Muscle layer of duodenum (tissue), 2 donors: Measurements from ENCODE around the gene CNTNAP2.

Experiments used
- H3K27ac ChIP-seq: one replicate; pipeline ENCODE4 v1.7.0; 2013; ENCODE audit warnings: mild to moderate bottlenecking, low read length
- H3K27me3 ChIP-seq: one replicate; pipeline ENCODE4 v1.7.0; 2013; ENCODE audit warnings: low read depth, mild to moderate bottlenecking, control low read depth, low read length
- H3K36me3 ChIP-seq, 2 donors: one replicate each; pipeline ENCODE4 v1.7.0; 2013; ENCODE audit warnings: low read length in 2 of 2, control low read depth in 1 of 2, mild to moderate bottlenecking in 1 of 2; ENCODE audit not compliant: insufficient read depth in 2 of 2, control insufficient read depth in 1 of 2
- H3K4me1 ChIP-seq, 2 donors: one replicate each; pipeline ENCODE4 v1.7.0; 2013; ENCODE audit warnings: low read length in 2 of 2, mild to moderate bottlenecking in 2 of 2, control low read depth in 1 of 2, moderate library complexity in 1 of 2; ENCODE audit not compliant: insufficient read depth in 2 of 2, control insufficient read depth in 1 of 2
- H3K4me3 ChIP-seq, 2 donors: one replicate each; pipeline ENCODE4 v1.7.0; 2013; ENCODE audit warnings: low read length in 2 of 2, low read depth in 1 of 2, mild to moderate bottlenecking in 1 of 2
- H3K9me3 ChIP-seq, 2 donors: one replicate each; pipeline ENCODE4 v1.7.0; 2013; ENCODE audit warnings: low read length in 2 of 2, control low read depth in 1 of 2, mild to moderate bottlenecking in 1 of 2; ENCODE audit not compliant: control insufficient read depth in 1 of 2
- donor health status: healthy.

Gene CNTNAP2

DNA sequence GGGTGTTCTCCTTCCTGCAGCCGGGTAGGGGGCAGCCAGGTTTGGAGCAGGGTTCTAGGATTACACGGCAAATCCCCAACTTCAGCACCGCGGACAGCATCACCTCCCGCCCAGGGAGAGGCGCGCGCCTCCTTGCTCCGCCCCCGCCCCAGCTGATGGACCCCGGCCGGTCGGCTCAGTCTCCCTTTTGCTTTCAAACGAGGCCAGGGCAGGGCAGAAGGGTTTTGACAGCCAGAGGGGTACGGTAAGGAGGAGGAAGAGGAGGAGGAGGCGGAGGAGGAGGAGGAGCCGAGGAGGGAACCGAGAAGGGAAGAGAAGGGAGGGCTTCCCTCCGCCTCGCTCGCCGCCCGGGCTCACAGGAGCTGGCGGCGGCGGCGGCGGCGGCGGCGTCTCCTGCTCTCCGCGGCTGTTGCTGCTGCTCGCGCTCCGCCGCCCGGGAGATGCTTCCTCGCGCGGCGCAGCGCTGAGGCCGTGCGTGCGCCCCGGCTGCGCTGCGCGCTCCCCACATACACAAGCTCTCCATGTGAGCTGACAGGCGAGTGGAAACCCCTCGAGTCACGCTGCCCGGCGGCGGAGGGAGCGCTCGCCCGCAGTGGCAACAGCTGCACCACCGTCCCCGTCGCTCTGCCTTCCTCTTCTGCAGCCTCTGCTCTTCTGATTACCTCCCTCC is 615 bp upstream of the CNTNAP2 start:
- Histone ChIP-seq H3K36me3 (no peaks in the 10 kb centered on the region), H3K4me1 (peaks cover 0 to 19% of the 10 kb centered on the region in 2 donors), H3K27me3 (peaks cover 6% of the 10 kb centered on the region), H3K9me3 (no peaks in the 10 kb centered on the region), H3K27ac (no peak overlapping the region), H3K4me3 (peak overlapping the region; percentile 47 to 82)

DNA sequence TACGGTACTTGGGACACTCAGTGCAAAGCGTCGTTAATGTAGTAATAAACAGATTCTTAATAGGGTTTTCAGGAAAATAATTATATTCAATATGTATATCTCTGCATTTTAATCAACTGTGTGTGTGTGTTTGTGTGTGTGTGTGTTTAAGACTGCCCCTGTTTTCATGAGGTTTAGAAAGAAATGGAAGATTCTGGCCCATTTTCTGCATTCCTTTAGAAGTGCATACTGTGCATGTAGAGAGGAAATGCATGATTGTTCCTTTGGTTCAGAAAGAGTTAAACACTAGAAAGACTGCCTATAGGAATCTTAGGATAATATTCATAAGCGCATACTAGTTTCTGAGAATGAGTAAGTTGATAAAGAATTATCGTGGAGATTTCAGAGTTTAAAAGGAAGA is 975 bp downstream of the CNTNAP2 start:
- Histone ChIP-seq H3K27me3 (peaks cover 6% of the 10 kb centered on the region), H3K36me3 (no peaks in the 10 kb centered on the region), H3K4me1 (peaks cover 0 to 19% of the 10 kb centered on the region in 2 donors), H3K4me3 (no peak overlapping the region), H3K27ac (no peak overlapping the region), H3K9me3 (no peaks in the 10 kb centered on the region)

DNA sequence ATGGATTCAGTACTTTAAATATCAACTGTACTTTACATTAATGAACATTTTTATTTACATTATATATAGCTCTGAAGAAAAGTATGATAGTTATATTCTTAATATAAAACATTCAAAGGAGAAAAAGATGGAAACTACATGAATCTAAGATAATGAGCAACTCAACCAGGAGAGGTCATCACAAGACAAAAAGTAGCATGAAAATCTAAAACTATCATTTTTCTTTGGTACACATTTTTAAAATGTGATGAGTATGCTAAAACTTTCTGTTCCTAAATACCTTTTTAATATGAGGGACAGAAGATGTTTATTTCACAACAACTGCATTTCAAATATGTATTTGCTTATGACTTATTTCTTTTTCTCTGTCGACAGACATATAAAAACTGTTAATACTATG is 2.4 kb downstream of the CNTNAP2 start:
- H3K9me3 ChIP-seq, result no peaks in the 10 kb centered on the region
- no peaks in the 10 kb centered on the region for H3K36me3 ChIP-seq
- H3K4me3 ChIP-seq, result no peak overlapping the region
- H3K4me1 ChIP-seq, result peaks cover 0 to 19% of the 10 kb centered on the region in 2 donors
- peaks cover 6% of the 10 kb centered on the region for H3K27me3 ChIP-seq
- no peak overlapping the region for H3K27ac ChIP-seq

DNA sequence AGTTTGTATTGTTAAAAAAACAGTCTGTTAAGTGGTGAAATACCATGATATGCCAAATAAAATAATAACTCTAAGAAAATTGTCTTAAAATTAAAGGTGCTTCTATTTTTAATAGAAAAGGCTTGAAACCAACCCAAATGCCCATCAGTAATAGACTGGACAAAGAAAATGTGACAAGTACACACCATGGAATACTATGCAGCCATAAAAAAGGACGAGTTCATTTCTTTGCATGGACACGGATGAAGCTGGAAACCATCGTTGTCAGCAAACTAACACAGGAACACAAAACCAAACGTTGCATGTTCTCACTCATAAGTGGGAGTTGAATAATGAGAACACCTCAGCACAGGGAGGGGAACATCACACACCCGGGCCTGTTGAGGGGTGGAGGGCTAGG is 7.1 kb downstream of the CNTNAP2 start:
- H3K4me3 ChIP-seq, result no peak overlapping the region
- H3K4me1 ChIP-seq, result no peaks in the 10 kb centered on the region
- no peaks in the 10 kb centered on the region for H3K9me3 ChIP-seq
- no peaks in the 10 kb centered on the region for H3K36me3 ChIP-seq
- no peak overlapping the region for H3K27ac ChIP-seq
- no peaks in the 10 kb centered on the region for H3K27me3 ChIP-seq

DNA sequence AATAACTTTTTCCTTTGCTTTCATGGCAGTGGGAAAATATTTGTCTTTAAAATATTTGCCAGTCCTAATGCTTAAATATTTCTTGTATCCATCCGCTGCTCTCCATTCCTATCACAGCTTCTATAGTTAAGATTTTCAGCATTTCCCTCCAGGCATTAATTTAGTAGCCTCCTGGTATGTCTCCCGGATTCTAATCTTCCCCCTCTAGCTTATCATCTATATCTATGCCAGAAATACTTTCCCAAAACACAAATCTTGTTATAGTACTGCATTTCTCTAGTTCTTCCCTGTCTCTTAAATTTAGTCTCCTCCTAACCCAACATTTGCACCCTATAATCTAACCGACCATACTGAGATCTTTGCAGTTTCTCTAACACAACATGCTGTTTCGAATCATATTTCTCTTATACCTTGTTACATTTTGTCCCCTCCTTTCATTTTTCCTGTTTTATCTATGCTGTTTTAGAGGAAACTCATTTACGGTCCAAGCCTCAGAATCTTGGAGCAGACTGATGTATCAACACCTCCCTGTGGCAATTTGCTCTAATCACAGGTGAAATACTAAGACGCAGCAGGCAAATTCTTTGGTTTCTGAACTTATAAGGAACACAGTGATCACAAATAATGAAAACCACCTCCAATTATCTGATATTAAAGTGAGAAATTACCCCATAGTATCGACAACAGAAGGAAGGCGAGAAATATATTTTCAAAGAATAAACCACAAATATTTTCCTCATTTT is 10.3 kb downstream of the CNTNAP2 start:
- Histone ChIP-seq H3K4me3 (no peak overlapping the region), H3K36me3 (no peaks in the 10 kb centered on the region), H3K9me3 (no peaks in the 10 kb centered on the region), H3K4me1 (no peaks in the 10 kb centered on the region), H3K27me3 (no peaks in the 10 kb centered on the region), H3K27ac (no peak overlapping the region)

DNA sequence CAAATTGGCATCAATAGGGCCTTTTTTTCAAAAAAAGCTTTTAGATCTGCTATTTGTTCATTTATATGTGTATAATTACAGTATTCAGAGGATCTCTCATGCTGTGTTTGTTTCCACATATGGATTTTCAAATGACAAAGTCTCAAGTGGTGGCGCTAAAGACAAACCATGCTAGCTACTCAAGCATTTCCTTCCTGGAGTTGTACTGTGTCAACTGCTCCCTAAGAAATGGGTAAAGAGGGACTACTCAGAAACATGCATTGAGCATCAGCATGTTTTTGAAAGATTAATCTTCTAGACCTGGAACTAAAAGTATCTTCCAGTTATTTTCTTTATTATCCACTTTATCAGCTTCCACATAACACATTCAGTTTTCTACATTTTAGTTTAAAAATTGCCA is 12.7 kb downstream of the CNTNAP2 start:
- Histone ChIP-seq H3K4me1 (no peaks in the 10 kb centered on the region), H3K27me3 (no peaks in the 10 kb centered on the region), H3K9me3 (no peaks in the 10 kb centered on the region), H3K36me3 (no peaks in the 10 kb centered on the region), H3K27ac (no peak overlapping the region), H3K4me3 (no peak overlapping the region)

DNA sequence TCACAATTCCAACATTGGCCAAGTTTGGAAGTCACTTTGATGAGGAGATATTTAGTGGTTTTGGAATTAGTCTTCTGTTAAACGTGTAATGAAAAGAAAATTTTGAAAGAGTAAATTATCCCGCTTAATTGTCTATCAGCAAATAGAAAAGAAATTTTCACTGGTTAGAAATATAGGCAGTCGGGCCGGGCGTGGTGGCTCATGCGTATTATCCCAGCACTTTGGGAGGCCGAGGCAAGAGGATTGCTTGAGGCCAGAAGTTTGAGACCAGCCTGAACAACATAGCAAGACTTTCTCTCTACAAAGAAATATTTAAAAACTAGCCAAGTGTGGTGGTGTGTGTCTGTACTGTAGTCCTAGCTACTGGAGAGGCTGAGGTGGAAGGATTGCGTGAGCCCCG is 13.4 kb downstream of the CNTNAP2 start:
- no peak overlapping the region for H3K4me3 ChIP-seq
- H3K4me1 ChIP-seq, result no peaks in the 10 kb centered on the region
- no peaks in the 10 kb centered on the region for H3K27me3 ChIP-seq
- H3K27ac ChIP-seq, result no peak overlapping the region
- H3K9me3 ChIP-seq, result no peaks in the 10 kb centered on the region
- H3K36me3 ChIP-seq, result no peaks in the 10 kb centered on the region

DNA sequence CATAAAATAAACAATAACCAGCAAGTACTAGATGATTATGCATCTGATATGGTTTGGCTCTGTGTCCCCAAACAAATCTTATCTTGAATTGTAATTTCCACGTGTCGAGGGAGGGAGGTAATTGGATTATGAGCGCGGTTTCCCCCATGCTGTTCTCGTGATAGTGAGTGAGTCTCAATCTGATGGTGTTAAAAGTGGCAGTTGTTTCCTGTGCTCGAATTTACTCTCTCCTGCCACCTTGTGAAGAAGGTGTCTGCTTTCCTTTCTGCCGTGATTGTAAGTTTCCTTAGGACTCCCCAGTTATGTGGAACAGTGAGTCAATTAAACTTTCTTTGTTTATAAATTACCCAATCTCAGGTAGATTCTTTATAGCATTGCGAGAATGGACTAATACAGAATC is 15.1 kb downstream of the CNTNAP2 start:
- Histone ChIP-seq H3K27ac (no peak overlapping the region), H3K36me3 (no peaks in the 10 kb centered on the region), H3K4me3 (no peak overlapping the region), H3K9me3 (no peaks in the 10 kb centered on the region), H3K27me3 (no peaks in the 10 kb centered on the region), H3K4me1 (no peaks in the 10 kb centered on the region)

DNA sequence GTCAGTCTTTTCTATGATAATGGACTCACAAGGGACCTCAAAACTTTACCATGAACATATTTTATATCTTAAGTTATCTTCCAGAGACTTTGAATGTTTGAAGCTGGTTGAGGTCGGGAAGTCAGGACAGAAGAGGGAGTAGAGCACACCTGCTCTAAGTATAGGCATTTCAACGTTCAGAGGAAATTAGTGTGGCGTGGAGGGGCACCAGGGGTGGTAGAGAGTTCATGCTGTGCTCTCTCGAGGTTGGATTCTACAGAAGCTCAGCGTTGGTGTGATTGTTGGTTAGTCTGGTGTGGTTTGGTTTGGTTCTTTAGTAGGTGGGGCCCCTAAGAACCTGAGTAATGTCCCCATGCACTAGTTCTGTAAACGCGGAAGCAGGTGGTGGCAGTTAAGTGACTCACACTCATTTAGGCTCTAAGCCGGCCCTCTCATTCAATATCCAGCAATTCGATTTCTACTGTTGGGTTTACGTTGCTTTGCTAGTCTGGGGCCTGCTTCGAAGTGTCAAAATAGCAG is 19.8 kb downstream of the CNTNAP2 start:
- Histone ChIP-seq H3K36me3 (no peaks in the 10 kb centered on the region), H3K4me3 (no peak overlapping the region), H3K27ac (no peak overlapping the region), H3K4me1 (no peaks in the 10 kb centered on the region), H3K27me3 (no peaks in the 10 kb centered on the region), H3K9me3 (no peaks in the 10 kb centered on the region)

DNA sequence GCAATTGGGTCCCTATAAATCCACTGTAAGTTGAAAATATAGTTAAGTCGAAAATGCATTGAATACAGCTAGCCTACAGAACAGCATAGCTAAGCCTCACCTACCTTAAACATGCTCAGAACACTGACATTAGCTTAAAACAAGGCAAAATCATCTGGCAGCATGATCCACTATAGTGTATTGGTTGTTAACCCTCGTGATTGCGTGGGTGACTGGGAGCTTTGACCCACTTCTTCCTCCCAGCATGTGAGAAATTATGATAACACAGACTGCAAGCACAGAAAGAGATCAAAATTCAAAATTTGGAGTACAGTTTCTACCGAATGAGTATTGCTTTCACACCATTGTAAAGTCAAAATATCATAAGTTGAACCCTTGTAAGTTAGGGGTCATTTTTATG is 22.3 kb downstream of the CNTNAP2 start:
- Histone ChIP-seq H3K36me3 (no peaks in the 10 kb centered on the region), H3K4me3 (no peak overlapping the region), H3K27me3 (no peaks in the 10 kb centered on the region), H3K9me3 (no peaks in the 10 kb centered on the region), H3K4me1 (no peaks in the 10 kb centered on the region), H3K27ac (no peak overlapping the region)

DNA sequence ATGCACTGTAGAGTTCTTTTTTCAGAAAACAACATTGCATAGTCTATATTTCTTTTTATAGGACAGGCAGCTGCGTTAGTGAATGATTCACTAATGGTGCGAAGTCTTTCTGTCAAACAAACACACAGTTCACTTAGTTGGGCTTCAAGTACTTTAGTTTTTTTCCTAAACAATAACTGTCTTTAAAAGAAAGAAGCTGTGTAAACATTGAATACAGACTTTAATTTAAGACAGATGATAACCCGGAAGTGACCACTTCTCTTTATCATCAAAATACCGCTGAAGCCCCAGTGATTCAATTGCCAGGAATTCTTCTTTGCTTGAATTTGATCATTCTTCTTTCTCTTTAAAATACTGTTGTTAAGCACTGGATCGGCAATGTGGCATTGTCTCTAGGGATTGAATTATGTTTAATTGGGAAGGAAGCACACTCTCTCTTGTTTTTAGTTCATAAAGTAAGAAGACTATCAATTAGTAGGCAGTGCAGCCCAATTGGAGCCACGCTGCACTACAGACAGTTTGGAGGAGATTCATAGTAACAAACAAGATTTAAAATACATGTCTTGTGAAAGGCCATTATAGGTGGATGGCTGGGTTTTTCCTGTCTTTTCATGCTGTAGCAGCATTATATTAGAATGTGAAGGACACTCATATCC is 30.4 kb downstream of the CNTNAP2 start:
- H3K9me3 ChIP-seq, result no peaks in the 10 kb centered on the region
- no peaks in the 10 kb centered on the region for H3K36me3 ChIP-seq
- no peaks in the 10 kb centered on the region for H3K4me1 ChIP-seq
- H3K27me3 ChIP-seq, result no peaks in the 10 kb centered on the region
- H3K27ac ChIP-seq, result no peak overlapping the region
- no peak overlapping the region for H3K4me3 ChIP-seq
